DMS153 treated with DMSO at 0.1 percent for 48 hours (cell line): Measurements from ENCODE around the gene KCTD15.

ENCODE experiments used
- DNase-seq: peaks from one replicate; lab custom pipeline; 2025; ENCODE audit not compliant: unreplicated experiment; lab: John Stamatoyannopoulos, UW

KCTD15 gene

GRCh38 chr19:33795370-33796163 is 1.1 kb upstream of the KCTD15 start:
- peak; percentile 24 for DNase-seq

GRCh38 chr19:33797802-33798671 is 1.4 kb downstream of the KCTD15 start:
- DNase-seq: no peak

- no peak for DNase-seq
Measured at GRCh38 chr19:33798681-33799111, 2.0 kb downstream of the KCTD15 start.

GRCh38 chr19:33799476-33799875 is 2.8 kb downstream of the KCTD15 start:
- DNase-seq: no peak

- DNase-seq: no peak
Measured at GRCh38 chr19:33800012-33800680, 3.5 kb downstream of the KCTD15 start.

GRCh38 chr19:33801411-33801810 is 4.7 kb downstream of the KCTD15 start:
- DNase-seq: no peak

GRCh38 chr19:33802001-33802400 is 5.3 kb downstream of the KCTD15 start:
- DNase-seq: no peak

GRCh38 chr19:33802801-33803200 is 6.1 kb downstream of the KCTD15 start:
- DNase-seq: no peak

GRCh38 chr19:33803383-33803782 is 6.7 kb downstream of the KCTD15 start:
- no peak for DNase-seq

- DNase-seq: no peak
Measured at GRCh38 chr19:33804021-33804799, 7.5 kb downstream of the KCTD15 start.

- DNase-seq: no peak
Measured at GRCh38 chr19:33805313-33805712, 8.6 kb downstream of the KCTD15 start.

GRCh38 chr19:33805840-33806433 is 9.3 kb downstream of the KCTD15 start:
- no peak for DNase-seq

GRCh38 chr19:33806434-33806881 is 9.8 kb downstream of the KCTD15 start:
- DNase-seq: no peak

GRCh38 chr19:33808399-33808798 is 11.7 kb downstream of the KCTD15 start:
- DNase-seq: no peak

- DNase-seq: no peak
Measured at GRCh38 chr19:33809960-33810359, 13.3 kb downstream of the KCTD15 start.

GRCh38 chr19:33810821-33811220 is 14.2 kb downstream of the KCTD15 start:
- DNase-seq: no peak

GRCh38 chr19:33811246-33811645 is 14.6 kb downstream of the KCTD15 start:
- no peak for DNase-seq

GRCh38 chr19:33811736-33812387 is 15.2 kb downstream of the KCTD15 start:
- no peak for DNase-seq

GRCh38 chr19:33812388-33813330 is 16.0 kb downstream of the KCTD15 start:
- no peak for DNase-seq
